H9 (cell line): ENCODE results near the gene SENP8. TPM values are rescaled to one million over a fixed set of nuclear protein-coding genes. Genes with fewer than 3 reads are reported as not detected.

Experiments
- DNase-seq: peaks from one replicate; pipeline ENCODE4 v3.0.0-alpha.2; 2017
- H2AFZ ChIP-seq: one replicate; pipeline ENCODE4 v1.6.1; 2013; ENCODE audit warnings: mild to moderate bottlenecking, low read length, control low read depth, moderate library complexity
- H2AK5ac ChIP-seq: 2 replicates; pipeline ENCODE4 v1.6.1; 2013; ENCODE audit warnings: low read length, control low read depth, mixed read lengths; ENCODE audit not compliant: insufficient read length
- H2BK120ac ChIP-seq: one replicate; pipeline ENCODE4 v1.6.1; 2013; ENCODE audit warnings: low read depth, mild to moderate bottlenecking, low read length, control low read depth, inconsistent platforms; ENCODE audit not compliant: poor library complexity, severe bottlenecking
- H2BK12ac ChIP-seq: 2 replicates; pipeline ENCODE4 v1.6.1; 2013; ENCODE audit warnings: low read length, control low read depth, mixed read lengths, low read depth; ENCODE audit not compliant: insufficient read length
- H2BK15ac ChIP-seq: 2 replicates; pipeline ENCODE4 v1.6.1; 2013; ENCODE audit warnings: low read depth, low read length, control low read depth
- H2BK20ac ChIP-seq: one replicate; pipeline ENCODE4 v1.6.1; 2013; ENCODE audit warnings: low read depth, mild to moderate bottlenecking, low read length, control low read depth, inconsistent platforms; ENCODE audit not compliant: poor library complexity, severe bottlenecking
- H2BK5ac ChIP-seq: 2 replicates; pipeline ENCODE4 v1.6.1; 2013; ENCODE audit warnings: low read length, control low read depth, mixed read lengths; ENCODE audit not compliant: insufficient read length
- H3K14ac ChIP-seq: 2 replicates; pipeline ENCODE4 v1.6.1; 2013; ENCODE audit warnings: low read length, control low read depth; ENCODE audit not compliant: insufficient read depth
- H3K18ac ChIP-seq: 2 replicates; pipeline ENCODE4 v1.6.1; 2013; ENCODE audit warnings: low read depth, mild to moderate bottlenecking, mixed read lengths, low read length, control low read depth; ENCODE audit not compliant: insufficient read length
- H3K23ac ChIP-seq: 2 replicates; pipeline ENCODE4 v1.6.1; 2013; ENCODE audit warnings: low read length, control low read depth, mixed read lengths, low read depth; ENCODE audit not compliant: insufficient read length
- H3K23me2 ChIP-seq: 2 replicates; pipeline ENCODE4 v1.6.1; 2013; ENCODE audit warnings: low read depth, mild to moderate bottlenecking, mixed read lengths, low read length, control low read depth; ENCODE audit not compliant: insufficient read length, poor library complexity, severe bottlenecking
- H3K27ac ChIP-seq: 2 replicates; pipeline ENCODE4 v1.5.1; 2013; ENCODE audit warnings: low read length, control low read depth, mixed read lengths, low read depth; ENCODE audit not compliant: insufficient read length
- H3K27me3 ChIP-seq: 2 replicates; pipeline ENCODE4 v1.6.1; 2013; ENCODE audit warnings: low read length, control low read depth, inconsistent platforms; ENCODE audit not compliant: insufficient read depth
- H3K4ac ChIP-seq: 2 replicates; pipeline ENCODE4 v1.6.1; 2013; ENCODE audit warnings: low read depth, mild to moderate bottlenecking, control low read depth, inconsistent platforms, low read length, moderate library complexity
- H3K4me1 ChIP-seq: 2 replicates; pipeline ENCODE4 v1.6.1; 2013; ENCODE audit warnings: low read length, control low read depth, inconsistent platforms; ENCODE audit not compliant: insufficient read depth
- H3K4me2 ChIP-seq: 2 replicates; pipeline ENCODE4 v1.6.1; 2013; ENCODE audit warnings: low read length, control low read depth, mixed read lengths; ENCODE audit not compliant: insufficient read length, insufficient read depth
- H3K56ac ChIP-seq: 2 replicates; pipeline ENCODE4 v1.6.1; 2013; ENCODE audit warnings: low read depth, mild to moderate bottlenecking, mixed read lengths, low read length, control low read depth; ENCODE audit not compliant: insufficient read length
- H3K79me1 ChIP-seq: 2 replicates; pipeline ENCODE4 v1.6.1; 2013; ENCODE audit warnings: low read depth, mild to moderate bottlenecking, moderate library complexity, low read length, control low read depth, inconsistent platforms; ENCODE audit not compliant: insufficient read depth, poor library complexity, severe bottlenecking
- H3K79me2 ChIP-seq: 2 replicates; pipeline ENCODE4 v1.6.1; 2013; ENCODE audit warnings: low read length, control low read depth, inconsistent platforms; ENCODE audit not compliant: insufficient read depth
- H3K9ac ChIP-seq: 2 replicates; pipeline ENCODE4 v1.6.1; 2013; ENCODE audit warnings: low read length, control low read depth, mixed read lengths; ENCODE audit not compliant: insufficient read length; ENCODE audit errors: extremely low read depth
- H3K9me3 ChIP-seq: one replicate; pipeline ENCODE4 v1.6.1; 2013; ENCODE audit warnings: low read depth, low read length, inconsistent platforms; ENCODE audit not compliant: control insufficient read depth
- H3T11ph ChIP-seq: one replicate; pipeline ENCODE4 v1.6.1; 2013; ENCODE audit warnings: mild to moderate bottlenecking, low read length, control low read depth, inconsistent platforms
- H4K20me1 ChIP-seq: one replicate; pipeline ENCODE4 v1.6.1; 2013; ENCODE audit not compliant: control insufficient read depth, insufficient read length, insufficient read depth
- H4K5ac ChIP-seq: 2 replicates; pipeline ENCODE4 v1.6.1; 2013; ENCODE audit warnings: low read depth, mild to moderate bottlenecking, mixed read lengths, low read length, control low read depth; ENCODE audit not compliant: insufficient read length
- H4K8ac ChIP-seq: replicated peaks from 2 replicates; pipeline ENCODE4 v1.6.1; 2013; ENCODE audit warnings: low read length, control low read depth, mixed read lengths, low read depth; ENCODE audit not compliant: insufficient read length
- H4K91ac ChIP-seq: 2 replicates; pipeline ENCODE4 v1.6.1; 2013; ENCODE audit warnings: low read depth, mild to moderate bottlenecking, moderate library complexity, mixed read lengths, low read length, control low read depth; ENCODE audit not compliant: insufficient read length
- H3K27ac Mint-ChIP-seq, 3 experiments: 2 replicates in 2 of 3; 3 replicates in 1 of 3; pipeline ENCODE4 v1.8.0; 2020 to 2021; ENCODE audit warnings: mixed read lengths in 3 of 3, mild to moderate bottlenecking in 1 of 3, moderate library complexity in 1 of 3
- H3K27me3 Mint-ChIP-seq: 2 replicates; pipeline ENCODE4 v1.8.0; 2021; ENCODE audit warnings: low read depth, mild to moderate bottlenecking, moderate library complexity, mixed read lengths
- H3K36me3 Mint-ChIP-seq, 3 experiments: 2 replicates in 2 of 3; 3 replicates in 1 of 3; pipeline ENCODE4 v1.8.0; 2020 to 2021; ENCODE audit warnings: low read depth in 3 of 3, mixed read lengths in 3 of 3; ENCODE audit not compliant: insufficient read depth in 1 of 3
- H3K4me1 Mint-ChIP-seq, 2 experiments: 2 replicates each; pipeline ENCODE4 v1.8.0; 2020; ENCODE audit warnings: mixed read lengths in 2 of 2
- H3K4me3 Mint-ChIP-seq, 2 experiments: 2 replicates in 1 of 2; 3 replicates in 1 of 2; pipeline ENCODE4 v1.8.0; 2020 to 2021; ENCODE audit warnings: mild to moderate bottlenecking in 2 of 2, mixed read lengths in 2 of 2, moderate library complexity in 1 of 2
- H3K9me3 Mint-ChIP-seq, 2 experiments: 2 replicates in 1 of 2; 3 replicates in 1 of 2; pipeline ENCODE4 v1.8.0; 2020; ENCODE audit warnings: mild to moderate bottlenecking in 2 of 2, mixed read lengths in 2 of 2, moderate library complexity in 1 of 2
- CTCF ChIP-seq: fragments of 200-600 bp; sonication (generic); conservative IDR thresholded peaks from 3 replicates; pipeline ENCODE4 v1.8.0; 2021; ENCODE audit warnings: antibody characterized with exemption, mild to moderate bottlenecking
- WGBS: extraction: QIAGEN DNeasy Blood & Tissue Kit; methylation state at CpG from one replicate; pipeline ENCODE4 v1.1.7; 2013; ENCODE audit warnings: missing lambda C conversion rate, low lambda C conversion rate, mixed read lengths; ENCODE audit not compliant: insufficient read length; ENCODE audit errors: extremely low coverage; 5-methylcytosine and 5-hydroxymethylcytosine counted together
- total RNA-seq: library from RNA; stranded (reverse); gene quantifications from 2 replicates; pipeline ENCODE4 v1.2.1, GENCODE V29; 2021

Gene SENP8
- total RNA-seq, 1 experiment from 2014 or later: 4.8 TPM

GRCh38 chr15:72096796-72097195 is 21.4 kb upstream of the SENP8 start:
- Histone ChIP-seq H3K14ac (no peak overlapping the region), H3K23ac (no peak overlapping the region), H3K4me1 (no peaks in the 10 kb centered on the region), H3K27me3 (no peaks in the 10 kb centered on the region), H3K4ac (no peak overlapping the region), H2BK20ac (no peak overlapping the region), H2BK12ac (no peak overlapping the region), H4K91ac (no peak overlapping the region), H3K79me1 (no peaks in the 10 kb centered on the region), H4K20me1 (no peaks in the 10 kb centered on the region), H2AFZ (no peak overlapping the region), H3K27ac (no peak overlapping the region), H3K79me2 (peaks cover 2% of the 10 kb centered on the region; the same call in 1 of the 2 replicates), H4K5ac (no peak overlapping the region), H3K56ac (no peak overlapping the region), H2AK5ac (no peak overlapping the region), H2BK5ac (no peak overlapping the region), H4K8ac (no peak overlapping the region), H3T11ph (no peak overlapping the region), H3K18ac (no peak overlapping the region), H2BK15ac (no peak overlapping the region), H3K9ac (no peak overlapping the region), H3K9me3 (no peaks in the 10 kb centered on the region), H2BK120ac (no peak overlapping the region), H3K23me2 (no peaks in the 10 kb centered on the region), H3K4me2 (no peak overlapping the region)
- H3K4me3 Mint-ChIP-seq: no peak overlapping the region
- H3K27me3 Mint-ChIP-seq: no peaks in the 10 kb centered on the region
- WGBS: no CpG with 5 or more reads among the region's 1 CpG
- H3K27ac Mint-ChIP-seq: no peak overlapping the region
- H3K4me1 Mint-ChIP-seq: no peaks in the 10 kb centered on the region
- peaks cover 2 to 7% of the 10 kb centered on the region in 2 experiments; a peak in 4 of 5 replicates for H3K9me3 Mint-ChIP-seq
- H3K36me3 Mint-ChIP-seq: peaks cover 0 to 10% (median 8%) of the 10 kb centered on the region in 3 experiments; a peak in 4 of 7 replicates
- no peak for DNase-seq
- no peak for TF ChIP-seq CTCF
